HL-60/S4 treated with phorbol 12-myristate 13-acetate at 8.2 ng/mL for 4 days and 3 days (cell line): ENCODE measurements around the gene ENTPD1.
"Not testable (repeated sequence)": the region's sequence is repeated elsewhere in the genome, so short reads cannot be mapped to it uniquely, and the experiment has no call there.

Source experiments
- in situ Hi-C: fragments of 300-500 bp; cut with MboI; formaldehyde crosslinking; loops from 2 replicates; pipeline ENCODE4 v1.15.0; 2022; ENCODE audit warnings: low sequenced_read_pairs

The ENTPD1 gene

DNA sequence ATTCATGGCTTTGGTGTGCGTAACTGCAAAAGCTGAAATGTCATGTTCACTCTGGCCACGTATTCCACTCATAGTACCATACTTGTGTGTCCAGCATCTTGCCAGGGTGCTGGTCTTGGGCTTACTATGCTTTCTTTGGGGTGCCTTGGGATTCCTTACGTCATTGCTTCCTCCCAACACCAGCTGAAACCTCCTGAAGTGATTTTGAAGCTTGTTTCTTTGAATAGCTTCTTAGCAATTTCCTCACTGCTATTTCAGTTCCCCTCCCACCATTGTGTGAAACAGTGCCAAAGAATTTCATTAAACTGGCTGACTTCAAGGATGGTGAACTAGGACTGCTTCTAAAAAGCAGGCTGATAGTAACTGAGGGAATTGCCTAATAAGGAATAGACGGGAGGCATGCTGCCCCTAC lies 36.9 kb downstream of the ENTPD1 start:
- in situ Hi-C loops: no loop called here

DNA sequence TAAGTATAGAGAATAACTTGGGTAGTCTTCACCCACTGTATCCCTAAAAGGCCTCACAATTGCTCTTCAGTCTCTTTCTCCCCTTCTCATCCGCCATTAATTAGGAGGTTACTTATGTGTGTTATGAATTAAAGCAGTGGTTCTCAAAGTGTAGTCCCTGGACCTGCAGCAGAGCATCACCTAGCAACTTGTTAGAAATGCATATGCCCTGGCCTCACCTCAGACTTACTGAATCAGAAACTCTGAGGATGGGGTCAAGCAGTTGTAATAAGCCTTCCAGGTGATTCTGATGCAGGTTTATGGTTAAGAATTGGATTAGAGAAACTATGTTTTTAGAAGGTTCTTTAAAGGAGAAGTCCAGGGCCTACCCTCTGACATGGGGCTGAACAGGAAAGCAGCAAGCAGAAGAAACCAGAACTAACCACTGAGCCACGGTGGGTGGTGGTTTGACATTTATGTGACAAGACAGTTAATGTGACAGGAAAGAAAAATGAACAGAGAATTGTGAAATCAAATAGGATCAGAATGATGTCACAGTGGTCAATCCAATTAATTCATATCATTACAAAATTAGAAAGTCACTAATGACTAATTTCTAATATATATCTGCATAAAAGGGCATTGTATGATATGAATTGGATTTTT lies 37.6 kb downstream of the ENTPD1 start:
- in situ Hi-C loops: no loop called here

DNA sequence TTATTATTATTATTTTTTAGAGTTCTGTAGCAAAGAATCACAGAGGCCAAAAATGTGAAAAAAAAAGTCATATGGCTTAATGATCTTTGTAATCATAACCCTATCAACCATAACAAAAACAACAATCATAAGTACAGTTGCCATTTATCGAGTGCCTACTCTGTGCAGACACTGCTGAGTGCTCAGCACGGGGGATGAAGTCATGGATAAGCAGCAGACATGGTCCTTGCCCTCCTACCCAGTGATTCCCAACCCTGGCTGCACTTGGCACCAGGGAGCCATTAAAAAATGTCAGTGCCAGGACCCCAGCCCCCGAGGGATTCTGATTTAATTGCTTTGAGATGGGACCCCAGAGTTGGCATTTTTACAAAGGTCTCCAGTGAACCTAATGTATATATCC lies 38.2 kb downstream of the ENTPD1 start:
- in situ Hi-C loops: no loop called here

DNA sequence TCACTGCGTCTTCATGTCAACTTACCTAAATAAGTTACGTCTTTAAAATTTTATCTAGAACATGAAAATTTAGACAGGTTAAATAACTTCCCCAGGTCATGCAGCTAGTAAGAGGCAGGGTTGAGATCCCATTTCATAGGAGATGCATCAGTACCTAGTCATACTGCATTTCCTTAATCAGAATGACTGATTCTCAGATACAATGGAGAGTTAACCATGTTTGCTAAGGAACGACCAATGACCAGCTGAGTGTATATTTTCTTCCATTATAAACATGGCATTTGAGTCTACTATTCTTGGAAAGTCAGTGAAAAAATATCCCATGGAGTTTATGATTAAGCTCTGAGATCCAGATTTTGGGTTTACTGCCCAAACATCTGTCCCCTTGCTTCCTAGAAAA lies 39.6 kb downstream of the ENTPD1 start:
- in situ Hi-C loops: no loop called here

DNA sequence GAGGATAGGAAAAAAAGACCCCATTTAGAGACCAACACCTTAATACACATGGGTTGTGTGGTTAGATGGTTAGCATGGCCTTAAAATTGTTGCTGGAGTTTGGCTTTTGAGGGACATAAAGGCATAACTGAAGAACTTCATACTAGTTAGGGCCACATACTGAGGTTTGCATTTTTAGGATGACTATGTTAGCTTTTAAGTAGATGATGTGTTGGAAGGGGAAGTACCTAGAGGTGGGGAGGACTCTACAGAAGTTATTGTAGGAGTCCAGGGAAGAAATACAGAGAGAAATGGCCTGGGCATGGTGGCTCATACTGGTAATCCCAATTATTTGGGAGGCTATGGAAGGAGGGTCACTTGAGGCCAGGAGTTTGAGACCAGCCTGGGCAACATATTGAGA lies 40.5 kb downstream of the ENTPD1 start:
- in situ Hi-C loops: no loop called here

GRCh38 chr10:95798096-95798855 lies 42.3 kb downstream of the ENTPD1 start:
- in situ Hi-C loops: no loop called here

DNA sequence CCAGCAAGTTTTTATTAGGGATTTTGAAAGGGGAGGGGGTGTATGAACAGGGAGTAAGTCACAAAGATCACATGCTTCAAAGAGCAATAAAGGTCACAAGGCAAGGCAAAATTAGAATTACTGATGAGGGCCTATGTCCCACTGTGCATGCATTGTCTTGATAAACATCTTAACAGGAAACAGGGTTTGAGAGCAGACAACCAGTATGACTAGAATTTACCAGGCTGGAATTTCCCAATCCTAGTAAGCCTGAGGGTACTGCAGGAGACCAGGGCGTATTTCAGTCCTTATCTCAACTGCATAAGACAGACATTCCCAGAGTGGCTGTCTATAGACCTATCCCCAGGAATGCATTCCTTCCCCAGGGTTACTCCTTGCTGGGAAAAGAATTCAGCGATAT lies 44.3 kb downstream of the ENTPD1 start:
- in situ Hi-C loops: not testable (repeated sequence)

DNA sequence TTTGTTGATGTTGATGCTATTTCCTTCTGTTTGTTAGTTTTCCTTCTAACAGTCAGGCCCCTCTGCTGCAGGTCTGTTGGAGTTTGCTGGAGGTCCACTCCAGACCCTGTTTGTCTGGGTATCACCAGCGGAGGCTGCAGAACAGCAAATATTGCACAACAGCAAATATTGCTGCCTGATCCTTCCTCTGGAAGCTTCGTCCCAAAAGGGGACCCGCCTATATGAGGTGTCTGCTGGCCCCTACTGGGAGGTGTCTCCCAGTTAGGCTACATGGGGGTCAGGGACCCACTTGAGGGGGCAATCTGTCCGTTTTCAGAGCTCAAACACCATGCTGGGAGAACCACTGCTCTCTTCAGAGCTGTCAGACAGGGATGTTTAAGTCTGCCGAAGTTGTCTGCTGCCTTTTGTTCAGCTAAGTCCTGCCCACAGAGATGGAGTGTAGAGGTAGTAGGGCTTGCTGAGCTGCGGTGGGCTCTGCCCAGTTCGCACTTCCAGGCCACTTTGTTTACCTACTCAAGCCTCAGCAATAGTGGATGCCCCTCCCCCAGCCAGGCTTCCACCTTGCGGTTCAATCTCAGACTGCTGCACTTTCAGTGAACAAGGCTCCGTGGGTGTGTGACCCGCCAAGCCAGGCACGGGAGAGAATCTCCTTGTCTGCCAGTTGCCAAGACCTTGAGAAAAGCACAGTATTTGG lies 50.9 kb downstream of the ENTPD1 start:
- in situ Hi-C loops: not testable (repeated sequence)

GRCh38 chr10:95808705-95809308 lies 52.8 kb downstream of the ENTPD1 start:
- in situ Hi-C loops: not testable (repeated sequence)

GRCh38 chr10:95809370-95810197 lies 53.6 kb downstream of the ENTPD1 start:
- in situ Hi-C loops: no loop called here

DNA sequence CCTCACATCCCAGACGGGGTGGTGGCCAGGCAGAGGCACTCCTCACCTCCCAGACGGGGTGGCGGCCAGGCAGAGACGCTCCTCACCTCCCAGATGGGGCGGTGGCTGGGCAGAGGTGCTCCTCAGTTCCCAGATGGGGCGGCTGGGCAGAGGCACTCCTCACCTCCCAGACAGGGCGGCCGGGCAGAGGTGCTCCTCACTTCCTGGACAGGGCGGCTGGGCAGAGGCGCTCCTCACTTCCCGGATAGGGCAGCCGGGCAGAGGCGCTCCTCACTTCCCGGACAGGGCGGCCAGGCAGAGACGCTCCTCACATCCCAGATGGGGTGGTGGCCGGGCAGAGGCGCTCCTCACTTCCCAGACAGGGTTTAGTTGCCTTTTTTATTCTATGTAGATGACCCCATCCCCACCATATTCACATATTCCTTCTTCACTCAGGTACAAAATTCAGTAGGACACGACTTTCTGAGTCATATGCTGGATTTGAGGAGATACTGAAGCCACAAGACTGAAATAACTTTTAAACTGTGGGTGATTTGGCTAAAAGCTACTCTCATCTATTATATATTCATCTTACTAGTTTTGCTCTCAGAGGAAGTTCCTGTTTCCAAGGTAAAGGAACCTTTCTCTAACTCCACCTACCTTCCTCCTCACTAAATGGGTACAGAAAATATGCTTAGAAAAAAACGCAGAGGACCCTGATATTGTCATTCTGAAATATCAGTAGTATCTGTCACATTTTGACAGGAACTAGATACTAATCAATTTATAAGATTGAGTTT lies 54.4 kb downstream of the ENTPD1 start:
- in situ Hi-C loops: no loop called here

DNA sequence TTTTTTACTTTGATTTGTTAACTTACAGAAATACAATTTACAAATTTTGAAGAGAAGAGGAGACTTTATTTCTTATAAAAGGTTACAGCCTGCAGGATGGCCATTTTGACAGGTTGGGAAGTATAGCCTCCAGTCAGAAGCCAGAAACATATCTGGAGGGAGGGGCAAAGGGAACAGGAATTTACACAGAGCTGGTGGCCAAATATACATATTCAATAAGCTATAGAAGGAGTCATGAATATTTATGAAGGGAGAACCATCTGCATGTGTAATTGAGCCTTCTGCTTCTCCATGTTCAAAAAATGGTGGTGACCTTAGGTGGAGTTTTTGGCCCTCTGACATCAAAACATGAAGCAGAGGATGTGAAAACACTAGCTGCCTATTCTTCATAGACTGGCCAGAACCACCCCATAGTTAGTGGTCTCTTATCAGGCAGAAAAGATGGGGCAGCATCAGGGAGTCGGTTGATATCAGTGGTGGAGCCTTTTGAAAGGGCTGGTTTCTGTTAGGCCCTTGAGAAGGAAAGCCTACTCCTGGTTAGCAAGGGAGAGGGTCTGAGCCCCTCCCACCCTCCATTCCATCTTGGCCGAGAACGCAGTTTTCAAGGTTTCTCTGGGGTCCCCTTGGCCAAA lies 57.2 kb downstream of the ENTPD1 start:
- in situ Hi-C loops: no loop called here

- in situ Hi-C loops: no loop called here
Observed at GRCh38 chr10:95814011-95814727, 58.2 kb downstream of the ENTPD1 start.

DNA sequence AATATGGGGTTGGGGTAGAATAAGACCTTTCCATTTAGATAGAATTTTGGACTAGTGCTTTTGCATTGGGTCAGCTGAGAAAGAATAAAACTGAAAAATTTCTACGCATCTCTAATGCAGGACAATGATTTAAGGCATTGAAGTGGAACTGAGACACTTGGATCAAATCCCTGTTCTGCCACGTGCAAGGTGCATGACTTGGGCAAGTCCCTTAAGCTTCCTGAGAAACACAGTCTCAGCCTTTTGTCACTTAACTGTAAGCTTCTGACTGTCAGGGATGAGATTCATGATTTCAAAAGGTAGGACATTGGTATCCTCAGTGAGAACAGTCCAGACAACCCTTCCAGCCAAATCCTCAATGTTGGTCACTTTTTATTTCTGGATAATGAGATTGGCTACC lies 59.2 kb downstream of the ENTPD1 start:
- in situ Hi-C loops: no loop called here

GRCh38 chr10:95815701-95816240 lies 59.8 kb downstream of the ENTPD1 start:
- in situ Hi-C loops: no loop called here

DNA sequence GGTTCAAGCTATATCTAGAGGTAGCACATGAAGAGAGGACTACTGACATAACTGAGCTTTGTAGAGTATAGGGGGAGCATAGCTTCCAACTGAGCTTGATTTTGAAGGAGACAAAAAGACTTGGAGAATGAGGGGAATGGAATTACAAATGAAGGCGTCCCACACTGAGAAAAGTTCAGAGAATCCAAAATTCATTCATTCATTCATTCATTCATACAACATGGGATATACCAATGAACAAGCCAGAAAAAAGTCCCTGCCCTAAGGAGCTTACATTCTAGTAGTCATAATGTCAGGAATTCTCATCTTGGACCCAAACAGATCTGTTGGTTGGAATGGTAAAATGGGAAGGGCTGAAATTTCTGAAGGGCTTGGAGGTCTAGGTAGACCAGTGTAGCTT lies 62.0 kb downstream of the ENTPD1 start:
- in situ Hi-C loops: no loop called here

DNA sequence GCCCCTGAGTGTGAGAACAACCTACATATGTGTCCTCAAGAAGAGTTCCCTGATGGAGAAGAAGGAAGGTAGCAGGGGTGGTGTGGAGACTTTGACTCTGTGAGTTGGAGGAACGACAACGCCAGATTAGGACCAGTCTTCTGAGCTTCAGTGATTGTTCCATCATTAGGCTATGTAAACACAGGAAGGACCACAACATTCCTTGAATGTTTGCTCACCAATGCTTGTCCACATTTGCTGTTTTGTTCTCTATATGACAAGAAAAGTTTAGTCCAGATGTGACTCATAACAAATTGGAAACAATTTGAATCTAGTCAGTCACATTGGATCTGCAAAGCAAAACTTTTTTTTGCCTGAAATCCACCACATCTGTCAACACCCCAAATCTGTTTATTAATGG lies 62.7 kb downstream of the ENTPD1 start:
- in situ Hi-C loops: no loop called here

DNA sequence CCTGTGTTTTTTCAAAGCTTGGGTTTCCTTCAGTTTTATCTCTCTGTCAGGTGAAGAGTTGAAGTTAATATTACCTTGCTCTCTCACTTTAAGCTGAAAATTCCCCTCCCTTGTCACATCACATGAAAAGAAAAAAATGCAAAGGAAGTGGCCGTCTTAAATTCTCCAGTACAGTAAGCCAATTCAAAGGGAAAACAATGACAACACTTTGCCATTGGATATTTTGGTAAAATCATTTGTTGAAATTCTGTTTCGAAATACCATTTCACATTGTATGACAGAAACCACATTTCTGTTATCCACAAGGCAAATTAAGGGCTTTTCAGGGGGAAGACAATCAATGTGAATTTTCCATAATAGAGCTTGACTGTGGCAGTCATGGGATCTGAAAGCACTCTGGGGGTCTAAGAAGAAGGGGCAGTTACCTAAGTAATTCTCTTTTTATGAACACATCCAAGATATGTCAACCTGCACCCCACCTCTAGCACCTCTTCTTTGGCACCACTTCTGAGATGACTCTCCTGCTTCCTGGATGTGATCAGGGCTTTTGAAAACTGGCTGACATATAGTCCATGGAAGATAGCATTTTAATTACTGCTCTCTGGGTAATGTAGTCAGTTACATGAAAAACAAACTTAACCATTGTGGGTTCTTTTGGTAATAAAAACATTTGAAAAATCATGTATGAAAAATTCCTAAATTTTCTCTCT lies 63.8 kb downstream of the ENTPD1 start:
- in situ Hi-C loops: no loop called here
